Stimulated activated CD4-positive, alpha-beta T cell treated with anti-CD3 and anti-CD28 coated beads, TNF-alpha, amount 100 ng/mL, for 4 hours (primary cell): Measurements from ENCODE around the gene LAGE3.

ENCODE experiments used
- DNase-seq, 3 experiments: peaks; one replicate each; pipeline ENCODE4 v3.0.0-alpha.2; 2020; ENCODE audit warnings: low read depth in 3 of 3

The LAGE3 gene

DNA sequence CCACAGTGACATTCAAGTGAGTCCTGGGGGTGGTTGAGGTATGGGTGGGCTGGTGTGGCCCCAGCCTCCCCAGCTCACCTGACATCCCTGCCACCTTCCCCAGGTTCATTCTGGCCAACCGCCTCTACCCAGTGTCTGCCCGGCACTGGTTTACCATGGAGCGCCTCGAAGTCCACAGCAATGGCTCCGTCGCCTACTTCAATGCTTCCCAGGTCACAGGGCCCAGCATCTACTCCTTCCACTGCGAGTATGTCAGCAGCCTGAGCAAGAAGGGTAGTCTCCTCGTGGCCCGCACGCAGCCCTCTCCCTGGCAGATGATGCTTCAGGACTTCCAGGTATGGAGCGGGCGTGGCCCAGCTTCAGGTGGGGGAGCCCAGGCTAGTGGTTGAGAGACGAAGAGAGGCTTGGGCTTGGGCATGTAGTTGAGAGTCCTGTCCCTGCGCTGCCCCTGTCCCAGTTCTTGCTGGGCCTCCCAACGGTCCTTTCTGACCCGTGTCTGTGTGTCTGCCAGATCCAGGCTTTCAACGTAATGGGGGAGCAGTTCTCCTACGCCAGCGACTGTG is 43.8 kb downstream of the LAGE3 start:
- no peak for DNase-seq

DNA sequence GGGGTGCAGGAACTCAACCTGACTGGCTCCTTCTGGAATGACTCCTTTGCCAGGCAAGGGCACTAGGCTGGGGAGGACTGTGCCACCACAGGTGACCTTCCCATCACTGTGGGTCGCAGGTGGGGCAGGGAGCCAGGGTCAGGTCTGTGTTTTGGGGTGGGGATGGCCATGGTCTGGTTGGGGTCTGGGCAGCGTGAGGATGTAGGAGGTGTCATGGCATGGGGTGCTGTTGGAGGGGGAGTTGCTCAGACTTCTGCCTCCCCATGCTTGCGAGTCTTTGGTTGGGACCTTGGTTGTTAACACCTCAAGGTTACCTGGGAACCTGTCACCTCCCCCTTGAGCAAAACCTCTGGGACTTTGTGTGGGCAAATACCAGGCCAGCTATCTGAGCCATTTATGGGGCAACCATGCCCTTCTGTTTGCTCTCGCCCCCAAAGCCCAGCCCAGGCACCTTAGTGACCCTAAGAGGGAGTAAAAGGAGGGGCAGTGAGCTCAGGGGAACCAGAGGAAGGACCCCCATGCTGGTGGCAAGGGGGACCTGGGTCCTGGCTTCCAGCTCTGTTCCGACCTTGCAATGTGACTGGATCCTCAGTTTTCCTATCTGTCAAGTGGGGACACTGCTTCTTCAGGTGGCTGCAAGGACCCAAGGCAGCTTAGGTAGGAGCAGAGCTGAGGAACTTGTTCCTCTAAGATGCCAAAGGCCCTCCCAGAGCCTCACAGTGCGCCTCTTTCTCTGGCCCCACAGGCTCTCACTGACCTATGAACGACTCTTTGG is 44.5 kb downstream of the LAGE3 start:
- no peak for DNase-seq

DNA sequence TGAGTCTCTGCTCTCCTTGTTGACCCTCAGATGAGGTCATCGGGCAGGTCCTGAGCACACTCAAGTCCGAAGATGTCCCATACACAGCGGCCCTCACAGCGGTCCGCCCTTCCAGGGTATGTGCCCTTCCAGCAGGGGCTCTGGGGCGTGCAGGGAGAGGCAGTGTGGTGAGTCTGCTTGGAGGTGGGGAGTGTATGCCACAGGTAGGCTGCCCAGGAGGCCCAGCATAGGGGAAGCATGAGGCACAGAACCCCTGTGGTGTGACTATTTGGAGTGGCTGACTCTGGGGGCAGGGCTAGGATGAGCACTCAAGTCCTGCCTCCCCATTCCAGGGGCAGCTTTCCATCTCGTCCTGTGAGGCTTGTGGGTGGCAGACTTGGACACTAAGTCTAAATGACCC is 45.5 kb downstream of the LAGE3 start:
- DNase-seq, result no peak

DNA sequence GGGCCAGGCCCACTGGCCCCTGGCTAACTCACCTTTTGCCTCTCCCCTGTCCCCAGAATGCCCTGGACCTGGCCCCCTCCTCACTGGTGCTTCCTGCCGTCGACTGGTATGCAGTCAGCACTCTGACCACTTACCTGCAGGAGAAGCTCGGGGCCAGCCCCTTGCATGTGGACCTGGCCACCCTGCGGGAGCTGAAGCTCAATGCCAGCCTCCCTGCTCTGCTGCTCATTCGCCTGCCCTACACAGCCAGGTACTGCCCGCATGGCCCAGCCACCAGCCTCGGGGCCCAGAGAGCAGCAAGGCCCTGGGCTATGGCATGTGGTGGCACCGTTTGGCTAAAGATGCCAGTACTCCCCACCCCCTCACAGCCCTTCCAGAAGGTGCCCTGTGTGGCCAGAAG is 46.9 kb downstream of the LAGE3 start:
- no peak for DNase-seq

DNA sequence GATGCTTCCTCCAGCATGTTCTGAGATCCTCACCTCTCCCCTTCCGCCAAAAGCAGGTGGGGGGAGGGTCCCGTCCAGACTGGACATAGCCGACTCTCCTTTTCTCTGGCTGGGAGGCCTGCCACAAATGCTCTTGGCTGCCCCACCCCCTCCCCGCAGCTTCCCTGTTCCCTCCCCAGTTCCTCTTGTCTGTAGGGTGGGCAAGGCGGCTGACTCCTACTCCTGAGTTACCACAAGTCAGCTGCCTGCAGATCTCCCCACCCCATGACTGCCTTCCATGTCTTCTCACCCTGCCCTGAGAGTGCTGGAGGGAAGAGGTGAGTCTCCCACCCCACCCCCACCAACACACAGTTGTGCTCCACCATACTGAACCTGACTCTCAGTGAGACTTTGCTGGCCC is 47.7 kb downstream of the LAGE3 start:
- no peak for DNase-seq

DNA sequence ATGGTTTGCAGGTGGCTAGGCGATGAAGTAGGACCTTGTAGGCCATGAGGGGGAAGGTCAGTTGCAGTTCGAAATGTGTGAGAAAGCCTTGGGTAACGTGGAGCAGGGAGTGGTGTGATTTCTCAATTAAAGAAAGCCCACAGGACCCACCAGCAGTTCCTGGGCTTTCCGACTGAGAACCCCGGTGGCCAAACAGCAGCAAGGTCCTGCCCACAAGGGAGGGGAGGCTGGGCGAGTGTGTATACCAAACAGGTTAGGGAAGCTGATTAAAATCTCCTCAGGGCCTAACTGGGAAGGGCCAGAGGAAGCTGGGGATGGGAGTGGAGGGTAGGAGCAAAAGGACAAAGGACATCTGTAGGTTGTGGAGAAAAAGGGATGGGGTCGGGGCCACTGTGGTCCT is 48.2 kb downstream of the LAGE3 start:
- DNase-seq, result no peak

DNA sequence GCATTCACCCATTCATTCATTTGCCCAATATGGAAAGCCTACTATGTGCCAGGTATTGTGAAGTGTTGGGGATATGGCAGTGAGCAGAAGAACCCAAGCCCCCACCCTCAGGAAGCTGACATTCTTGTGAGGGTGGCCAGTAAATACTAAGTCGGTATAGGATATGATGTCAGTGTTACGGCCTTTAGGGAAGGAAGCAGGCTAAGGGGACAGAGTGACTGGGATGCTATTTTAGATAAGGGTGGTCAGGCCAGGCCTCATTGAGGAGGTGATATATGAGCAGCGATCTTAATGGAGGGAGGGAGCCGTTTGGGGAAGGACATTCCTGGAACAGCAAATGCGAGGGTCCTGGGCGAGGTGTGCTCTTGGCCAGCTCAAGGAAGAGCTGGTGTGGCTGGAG is 48.6 kb downstream of the LAGE3 start:
- no peak for DNase-seq

DNA sequence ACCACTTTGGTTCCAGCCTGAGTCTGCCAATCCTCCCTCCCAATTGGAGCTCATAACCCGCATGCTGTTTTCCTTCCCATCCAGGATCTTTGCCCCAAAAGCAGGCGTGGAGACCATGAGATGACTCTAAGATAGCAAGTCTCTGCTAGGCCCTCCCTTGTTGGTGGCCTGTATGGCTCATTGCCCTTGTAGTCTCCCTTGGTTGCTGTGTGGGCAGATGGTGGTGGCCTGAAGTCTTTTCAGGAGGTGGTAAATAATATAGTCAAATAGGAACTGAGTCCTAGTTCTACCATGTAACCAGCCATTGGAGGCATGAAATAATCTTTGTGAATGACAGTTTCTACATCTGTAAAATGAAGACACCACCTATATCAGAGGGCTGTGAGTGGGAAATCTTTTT is 49.4 kb downstream of the LAGE3 start:
- DNase-seq, result no peak

DNA sequence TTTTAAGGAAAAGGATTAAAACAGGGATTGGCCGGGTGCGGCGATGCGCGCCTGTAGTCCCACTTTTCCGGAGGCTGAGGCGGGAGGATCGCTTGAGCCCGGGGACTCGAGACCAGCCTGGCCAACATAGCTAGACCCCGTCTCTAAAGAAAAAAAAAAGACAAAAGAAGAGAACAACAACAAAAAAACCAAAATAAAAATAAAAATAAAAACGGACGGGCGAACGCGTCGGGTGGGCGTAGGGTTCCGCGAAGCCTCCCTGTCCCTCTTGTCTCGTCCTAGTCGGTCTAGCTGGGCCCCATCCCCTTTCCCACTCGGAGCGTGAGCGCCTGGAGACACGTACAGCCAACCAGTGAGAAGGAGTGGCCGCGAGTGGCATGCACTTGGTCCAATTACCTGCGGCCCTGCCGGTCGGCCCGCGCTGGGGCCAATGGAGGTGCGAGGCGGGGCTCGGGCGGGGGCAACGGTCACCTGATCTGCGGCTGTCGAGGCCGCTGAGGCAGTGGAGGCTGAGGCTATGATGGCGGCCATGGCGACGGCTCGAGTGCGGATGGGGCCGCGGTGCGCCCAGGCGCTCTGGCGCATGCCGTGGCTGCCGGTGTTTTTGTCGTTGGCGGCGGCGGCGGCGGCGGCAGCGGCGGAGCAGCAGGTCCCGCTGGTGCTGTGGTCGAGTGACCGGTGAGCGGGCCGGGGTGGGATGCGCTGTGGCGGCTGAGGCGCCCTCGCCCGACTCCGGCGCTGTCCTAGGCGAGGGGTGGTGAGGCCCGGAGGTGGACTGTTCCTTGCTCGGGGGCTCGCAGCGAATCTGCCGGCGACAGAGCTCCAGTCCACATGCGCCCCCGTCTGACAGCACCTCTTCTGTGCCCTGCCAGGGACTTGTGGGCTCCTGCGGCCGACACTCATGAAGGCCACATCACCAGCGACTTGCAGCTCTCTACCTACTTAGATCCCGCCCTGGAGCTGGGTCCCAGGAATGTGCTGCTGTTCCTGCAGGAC is 50.6 kb downstream of the LAGE3 start, which contains the start of gene ATP6AP1:
Gene ATP6AP1 (plus strand): TSS at position 502 of the 996 bp plus-strand sequence. CDS start 16 bp downstream, at position 518.
- DNase-seq, result peak; percentile 62 to 74 (median 73)
